HG03280 (cell line): ENCODE data around the gene C14orf180.

Source experiments
- ATAC-seq: cut with Tn5 transposase; IDR thresholded peaks from one replicate; pipeline ENCODE4 v1.9.1; 2021; ENCODE audit warnings: mild to moderate bottlenecking, moderate library complexity; ENCODE audit not compliant: unreplicated experiment

The C14orf180 gene

DNA sequence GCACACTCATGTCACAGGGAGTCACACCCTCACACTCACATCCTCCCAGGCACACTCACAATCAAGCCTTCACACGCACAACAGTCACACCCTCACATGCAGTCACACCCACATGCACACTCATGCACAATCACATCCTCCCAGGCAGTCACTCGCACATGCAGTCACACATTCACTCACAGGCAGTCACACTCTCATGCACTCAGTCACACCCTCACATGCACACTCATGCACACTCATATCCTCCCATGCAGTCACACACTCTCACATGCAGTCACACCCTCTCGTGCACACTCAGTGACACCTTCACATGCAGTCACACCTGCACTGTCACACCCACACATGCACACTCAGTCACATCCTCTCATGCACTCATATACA, 12.7 kb downstream of the C14orf180 start:
- ATAC-seq = no peak

DNA sequence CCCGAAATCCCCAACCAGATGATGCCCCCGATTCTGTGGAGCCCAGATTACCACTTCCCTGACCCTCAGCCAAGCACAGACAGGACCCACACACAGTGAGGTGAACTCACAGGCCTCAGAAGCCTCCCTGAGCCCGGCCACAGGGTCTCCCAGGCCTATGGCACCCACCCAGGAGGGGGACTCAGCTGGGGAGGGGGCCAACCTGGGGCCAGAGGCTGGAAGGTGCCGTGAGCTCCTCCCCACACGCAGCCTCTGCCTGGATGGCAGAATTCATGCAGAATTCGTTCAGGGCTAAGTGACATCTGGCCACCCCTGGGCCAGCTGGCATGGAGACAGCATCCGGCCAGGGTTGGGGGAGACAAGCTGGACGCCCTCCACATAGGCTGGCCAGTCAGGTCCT, 13.2 kb downstream of the C14orf180 start:
- no peak for ATAC-seq

DNA sequence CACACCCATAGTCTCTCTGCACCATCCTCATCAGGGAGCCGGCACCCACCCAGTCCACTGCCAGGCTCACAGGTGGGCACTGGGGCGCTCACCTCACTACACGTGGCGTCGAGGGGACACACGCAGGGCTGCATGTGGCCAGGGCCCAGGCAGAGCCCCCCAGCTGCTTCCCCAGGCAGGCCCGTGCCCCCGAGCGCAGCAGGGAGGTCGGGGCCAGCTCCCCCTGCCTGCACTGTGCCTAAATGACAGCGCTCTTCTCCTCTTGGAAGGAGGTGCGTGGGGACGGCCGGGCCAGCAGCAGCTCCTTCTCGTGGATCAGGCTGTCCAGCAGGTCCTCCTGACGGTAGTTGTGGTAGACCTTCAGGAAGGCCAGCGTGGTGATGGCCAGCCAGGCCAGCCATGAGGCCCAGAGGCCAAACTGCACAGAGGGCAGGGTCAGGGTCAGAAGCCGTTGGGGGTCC, 13.7 kb downstream of the C14orf180 start:
- ATAC-seq = no peak

DNA sequence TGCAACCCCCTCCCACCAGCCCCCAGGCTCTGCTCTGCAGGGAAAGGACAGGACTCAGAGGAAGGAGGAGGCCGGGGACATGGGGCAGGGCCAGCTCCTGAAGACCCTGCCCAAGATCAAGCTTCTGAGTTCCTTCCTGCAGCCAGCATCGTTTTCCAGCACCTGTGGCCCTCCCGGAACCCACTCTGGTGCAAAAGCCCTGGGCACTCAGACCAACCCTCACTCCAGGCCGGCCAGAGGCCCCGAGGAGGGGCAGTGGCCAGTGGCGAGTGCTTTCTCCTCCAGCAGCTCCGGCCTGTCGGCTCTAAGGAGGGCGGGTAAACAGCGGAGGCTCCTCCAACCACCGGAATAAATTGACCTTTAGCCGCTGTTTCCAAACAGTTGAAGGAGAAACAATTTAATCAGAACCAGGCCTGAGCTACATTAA, 14.2 kb downstream of the C14orf180 start:
- no peak for ATAC-seq

DNA sequence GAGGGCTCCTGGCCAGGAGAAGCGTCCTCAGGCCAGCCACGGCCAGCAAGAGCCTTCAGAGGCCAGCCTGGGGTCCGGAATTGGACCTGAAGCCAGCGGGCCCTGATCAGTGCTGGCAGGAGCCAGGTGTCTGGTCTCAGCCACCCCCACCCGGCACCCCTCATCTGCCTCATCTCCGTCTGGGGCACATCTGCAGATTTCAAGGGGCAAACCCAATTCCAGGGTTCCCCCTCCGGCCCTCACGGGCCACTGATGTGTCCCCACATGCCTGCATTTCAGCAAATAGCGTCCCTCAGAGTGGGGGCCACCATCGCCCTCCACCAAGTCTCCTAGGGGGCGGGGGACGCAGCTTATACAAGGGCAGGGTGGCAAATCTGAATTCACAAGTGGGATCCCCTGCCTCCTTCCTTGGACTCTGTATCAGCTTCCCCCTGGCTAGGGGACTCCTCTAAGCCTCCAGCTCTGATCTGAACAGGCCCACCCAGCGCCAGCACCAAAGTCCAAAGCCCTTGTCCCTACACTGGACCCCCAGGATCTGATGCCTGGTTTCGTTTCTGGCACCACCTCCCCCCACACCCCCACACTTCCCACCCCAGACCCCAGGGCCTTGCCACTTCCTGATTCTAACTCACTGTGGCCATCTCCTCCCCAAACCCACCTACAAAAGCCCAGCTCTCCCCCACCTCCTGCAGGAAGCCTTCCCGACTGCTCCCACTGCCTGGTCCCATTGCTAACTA, 14.9 kb downstream of the C14orf180 start:
- ATAC-seq = no peak

DNA sequence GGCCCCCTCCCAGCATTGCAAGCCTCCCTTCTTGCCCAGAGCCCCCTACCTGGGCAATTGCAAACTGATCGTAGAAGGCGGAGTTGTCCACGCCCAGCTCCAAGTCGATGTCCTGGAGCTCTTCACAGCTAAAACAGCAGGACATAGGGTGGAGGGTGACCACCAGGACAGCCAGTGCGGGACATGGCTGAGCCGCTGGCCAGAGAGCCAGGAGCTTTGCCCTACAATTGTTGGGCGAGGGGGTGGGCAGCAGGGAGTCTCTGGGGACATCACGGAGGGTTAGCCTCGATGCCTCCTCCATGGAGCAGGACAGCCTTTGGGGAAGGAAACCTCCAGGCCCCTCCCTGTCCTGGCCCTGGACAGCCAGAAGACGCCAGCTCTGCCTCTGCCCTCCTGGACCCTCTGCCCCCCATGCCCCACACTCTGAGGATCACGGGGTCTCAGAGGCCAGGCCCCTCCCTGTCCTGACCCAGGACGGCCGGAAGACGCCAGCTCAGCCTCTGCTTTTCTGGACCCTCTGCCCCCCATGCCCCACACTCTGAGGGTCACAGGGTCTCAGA, 15.6 kb downstream of the C14orf180 start:
- ATAC-seq = no peak

GRCh38 chr14:104595911-104596450, 16.4 kb downstream of the C14orf180 start:
- ATAC-seq = no peak

DNA sequence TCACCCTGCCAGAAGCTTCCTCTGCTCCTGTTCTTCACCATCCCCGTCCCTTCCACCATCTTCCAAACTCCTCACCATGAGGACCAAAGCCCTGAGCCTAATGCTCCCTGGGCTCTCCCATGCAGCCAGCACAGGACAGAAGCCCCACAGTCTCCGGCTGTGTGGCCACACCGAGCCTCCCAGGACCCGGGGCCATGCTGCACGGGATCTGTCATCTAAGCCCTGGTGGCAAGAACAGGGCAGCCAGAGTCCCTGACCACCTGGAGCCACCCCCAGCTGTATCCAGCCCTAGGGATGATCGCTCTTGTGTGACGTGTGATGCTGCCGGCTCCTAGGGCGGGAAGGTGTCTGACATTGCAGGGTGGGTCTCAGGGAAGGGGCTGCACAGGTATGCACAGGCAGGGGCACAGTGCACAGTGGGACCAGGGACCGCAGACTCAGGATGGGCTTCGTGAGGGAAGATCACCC, 16.9 kb downstream of the C14orf180 start:
- no peak for ATAC-seq

DNA sequence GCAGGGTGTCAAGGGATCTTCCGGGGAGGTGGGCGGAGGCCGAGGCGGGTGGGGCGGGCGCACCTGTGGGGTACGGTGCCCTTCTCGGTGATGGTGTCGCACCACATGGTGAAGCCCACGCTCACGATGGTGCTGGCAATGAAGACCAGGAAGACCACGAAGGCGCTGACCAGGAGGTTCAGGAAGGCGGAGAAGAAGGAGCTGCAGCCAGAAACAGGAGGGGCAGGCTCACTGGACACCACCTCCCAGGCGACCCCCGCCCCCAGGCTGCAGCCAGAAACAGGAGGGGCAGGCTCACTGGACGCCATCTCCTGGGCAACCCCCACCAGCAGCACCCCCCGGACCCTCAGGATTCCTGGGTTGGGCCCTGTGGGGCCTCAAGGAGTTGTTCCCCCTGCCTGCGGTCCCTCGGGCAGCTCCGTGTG, 17.4 kb downstream of the C14orf180 start:
- ATAC-seq = no peak

DNA sequence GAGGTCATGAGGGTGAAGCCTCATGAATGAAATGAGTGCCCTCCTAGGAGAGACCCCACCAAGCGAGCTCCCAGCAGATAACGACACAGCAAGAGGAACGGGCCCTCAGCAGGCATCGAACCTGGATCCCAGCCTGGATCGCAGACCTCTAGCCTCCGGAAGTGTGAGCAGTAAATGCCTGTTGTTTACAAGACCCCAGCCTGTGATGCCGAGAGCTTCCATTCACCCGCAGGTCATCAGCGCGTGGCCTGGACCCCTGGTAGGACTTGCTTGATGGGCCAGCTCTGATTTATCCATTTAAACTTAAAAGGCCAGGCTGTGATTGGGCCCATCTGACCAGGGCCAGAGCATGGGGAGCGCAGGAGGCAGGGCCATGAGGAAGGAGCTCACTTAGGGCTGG, 18.0 kb downstream of the C14orf180 start:
- ATAC-seq = no peak

DNA sequence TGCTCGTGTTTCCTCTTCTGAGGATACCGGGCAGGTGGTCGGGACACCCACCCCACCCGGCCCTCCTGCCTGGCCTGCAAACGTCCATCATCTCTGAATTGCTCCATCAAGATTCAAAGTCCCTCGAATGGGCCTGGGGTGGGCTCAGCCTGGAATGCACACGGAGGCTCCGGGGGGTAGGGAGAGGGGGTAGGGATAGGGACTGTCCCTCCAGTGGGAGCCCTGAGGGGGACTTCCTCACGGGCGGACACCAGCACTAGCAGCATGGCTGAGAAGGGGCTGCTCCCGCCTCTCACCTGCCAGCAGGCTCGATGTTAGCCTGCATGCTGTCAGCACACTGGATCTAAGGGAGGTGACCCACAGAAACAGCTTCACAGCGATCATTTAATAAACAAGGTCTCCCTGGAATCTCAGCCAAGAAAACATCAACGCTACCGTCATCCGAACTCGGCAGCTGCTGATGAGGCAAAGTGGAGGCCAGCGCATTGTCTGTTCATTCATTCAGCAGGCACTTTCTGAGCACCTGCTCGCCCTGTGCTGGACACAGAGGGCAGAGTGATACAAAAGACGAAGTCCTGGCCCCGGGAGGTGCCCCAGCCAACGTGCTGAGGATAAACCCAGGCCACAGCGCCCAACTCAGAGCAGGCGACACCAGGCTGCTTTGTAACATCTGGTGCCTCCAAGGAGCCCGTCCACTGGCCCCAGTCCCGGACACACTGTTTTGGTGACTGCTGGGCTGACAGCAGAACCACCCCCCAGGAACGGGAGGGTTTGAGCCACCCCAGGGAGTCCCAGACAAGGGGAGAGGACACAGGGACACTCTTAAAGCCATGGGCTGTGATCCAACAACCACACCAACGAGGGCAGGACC, 18.7 kb downstream of the C14orf180 start:
- ATAC-seq = no peak

- no peak for ATAC-seq
Measured at GRCh38 chr14:104598910-104599273, 19.3 kb downstream of the C14orf180 start.

DNA sequence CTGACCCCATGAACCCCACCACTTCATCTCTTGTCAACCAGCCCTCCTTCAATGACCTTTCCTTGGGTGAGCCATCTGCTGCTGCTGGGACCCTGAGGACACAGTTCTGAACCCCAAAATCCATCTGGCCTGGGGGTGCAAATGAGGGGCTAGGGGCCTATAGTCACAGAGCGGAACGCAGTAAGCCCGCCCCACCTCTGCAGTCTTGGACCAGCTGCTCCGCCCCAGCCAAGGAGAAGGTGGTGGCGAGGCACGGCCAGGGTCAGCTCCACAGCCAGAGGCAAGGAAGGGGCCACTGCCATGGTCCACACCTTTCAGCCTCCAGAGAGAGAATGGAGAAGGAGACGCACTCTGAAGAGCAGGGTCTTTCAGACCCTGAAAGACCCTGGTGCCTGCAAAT, 19.9 kb downstream of the C14orf180 start:
- no peak for ATAC-seq

DNA sequence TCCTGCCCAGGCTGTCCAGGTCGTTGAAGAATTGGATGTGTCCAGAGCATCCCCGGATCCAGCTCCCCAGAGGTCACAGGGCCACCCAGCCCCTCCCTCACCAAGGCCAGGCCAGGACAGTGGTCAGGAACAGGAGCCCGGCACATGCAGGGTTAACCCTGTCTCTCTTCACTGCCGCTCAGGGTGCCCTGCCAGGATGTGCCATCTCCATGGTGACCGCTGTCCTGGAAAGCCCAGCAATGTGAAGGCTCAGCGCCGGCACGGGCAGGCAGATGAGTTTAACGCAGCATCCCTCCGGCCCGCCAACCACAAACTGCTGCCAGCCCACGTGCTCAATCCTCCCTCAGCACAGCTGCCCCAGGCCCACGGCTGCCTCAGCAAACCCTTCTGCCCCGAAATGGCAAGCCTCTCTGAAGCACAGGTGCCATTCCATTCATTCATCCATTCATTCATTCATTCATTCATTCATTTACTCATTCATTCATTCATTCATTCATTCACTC, 20.6 kb downstream of the C14orf180 start:
- ATAC-seq = no peak

GRCh38 chr14:104600805-104601204, 21.2 kb downstream of the C14orf180 start:
- ATAC-seq = no peak

DNA sequence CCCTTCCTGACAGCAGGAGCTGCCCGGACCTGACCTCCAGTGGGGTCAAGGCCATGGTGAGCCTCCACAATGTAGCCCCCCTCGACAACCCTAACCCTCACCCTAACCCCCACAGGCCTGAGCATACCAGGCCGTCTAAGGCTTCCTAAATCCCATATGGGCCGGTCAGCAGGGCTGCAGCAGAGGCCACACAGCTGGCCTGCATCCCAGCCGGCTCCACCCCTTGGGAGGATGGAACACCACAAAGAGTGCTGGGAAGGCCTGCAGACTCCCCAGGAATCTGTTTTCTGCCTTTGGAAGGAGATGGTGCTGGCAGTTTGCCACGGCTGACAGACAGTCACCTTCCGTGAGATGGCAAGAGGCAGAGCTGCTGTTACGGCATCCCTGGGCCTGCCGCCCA, 22.2 kb downstream of the C14orf180 start:
- ATAC-seq = no peak

- no peak for ATAC-seq
Measured at GRCh38 chr14:104602315-104602932, 22.9 kb downstream of the C14orf180 start.

DNA sequence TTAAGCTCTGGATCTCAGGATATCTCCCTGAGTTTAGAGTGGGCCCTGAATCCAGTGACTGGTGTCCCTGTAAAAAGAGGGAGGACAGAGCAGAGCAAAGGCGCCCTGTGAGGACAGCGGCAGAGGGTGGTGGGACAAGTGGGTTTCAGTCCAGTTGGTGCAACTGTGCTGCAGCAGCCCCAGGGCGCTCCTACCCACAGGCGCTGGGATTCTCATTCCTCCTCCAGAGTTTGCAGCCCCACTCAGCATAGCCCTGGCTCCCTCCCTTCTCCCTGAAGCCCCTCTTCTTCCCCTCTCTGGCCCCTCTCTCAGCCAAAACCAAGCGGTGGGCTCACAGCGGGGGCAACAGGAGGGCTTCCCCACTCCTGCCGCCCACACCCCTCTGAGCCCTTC, 23.4 kb downstream of the C14orf180 start:
- no peak for ATAC-seq

DNA sequence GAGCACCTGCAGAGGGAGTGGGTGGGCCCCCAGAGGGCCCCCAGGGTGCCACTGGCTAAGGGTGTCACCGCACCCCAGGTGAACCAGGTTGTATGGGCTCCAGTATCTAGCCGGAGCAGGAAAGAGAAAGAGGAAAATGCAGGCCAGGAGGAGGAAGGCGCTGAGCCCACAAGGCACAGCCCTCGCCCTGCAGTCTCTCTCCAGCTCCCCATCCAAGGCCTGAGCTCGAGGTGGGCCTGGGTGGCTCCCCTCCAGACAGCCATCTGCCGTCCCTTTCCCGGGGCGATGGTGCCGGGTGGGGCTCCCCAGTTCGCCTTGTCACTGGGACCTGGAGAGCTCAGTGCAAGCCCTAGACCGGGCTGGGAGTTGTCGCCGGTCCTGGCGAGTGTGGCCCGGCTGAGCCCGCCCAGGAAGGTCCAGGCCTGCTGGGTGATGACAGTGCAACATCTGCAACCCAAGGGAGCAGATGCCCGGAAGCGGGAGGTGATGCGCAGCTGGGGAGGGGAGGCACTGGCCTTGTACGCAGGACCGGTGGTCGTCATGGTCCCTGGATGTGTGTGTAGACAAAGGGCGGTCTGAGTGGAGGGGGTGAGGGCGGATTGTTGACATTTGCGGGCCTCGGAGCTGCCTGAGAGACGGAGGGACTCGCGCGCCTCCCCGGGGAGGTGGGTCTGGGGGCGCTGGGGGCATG, 24.3 kb downstream of the C14orf180 start:
- ATAC-seq = no peak
